Stimulated activated CD4-positive, alpha-beta T cell treated with anti-CD3 and anti-CD28 coated beads, TNF-alpha, amount 100 ng/mL, for 4 hours (primary cell): ENCODE data around the gene CEP162.
"Not testable (repeated sequence)": the region's sequence is repeated elsewhere in the genome, so short reads cannot be mapped to it uniquely, and the experiment has no call there.

Experiments used
- DNase-seq, 3 experiments: peaks; one replicate each; pipeline ENCODE4 v3.0.0-alpha.2; 2020; ENCODE audit warnings: low read depth in 3 of 3

Gene CEP162

DNA sequence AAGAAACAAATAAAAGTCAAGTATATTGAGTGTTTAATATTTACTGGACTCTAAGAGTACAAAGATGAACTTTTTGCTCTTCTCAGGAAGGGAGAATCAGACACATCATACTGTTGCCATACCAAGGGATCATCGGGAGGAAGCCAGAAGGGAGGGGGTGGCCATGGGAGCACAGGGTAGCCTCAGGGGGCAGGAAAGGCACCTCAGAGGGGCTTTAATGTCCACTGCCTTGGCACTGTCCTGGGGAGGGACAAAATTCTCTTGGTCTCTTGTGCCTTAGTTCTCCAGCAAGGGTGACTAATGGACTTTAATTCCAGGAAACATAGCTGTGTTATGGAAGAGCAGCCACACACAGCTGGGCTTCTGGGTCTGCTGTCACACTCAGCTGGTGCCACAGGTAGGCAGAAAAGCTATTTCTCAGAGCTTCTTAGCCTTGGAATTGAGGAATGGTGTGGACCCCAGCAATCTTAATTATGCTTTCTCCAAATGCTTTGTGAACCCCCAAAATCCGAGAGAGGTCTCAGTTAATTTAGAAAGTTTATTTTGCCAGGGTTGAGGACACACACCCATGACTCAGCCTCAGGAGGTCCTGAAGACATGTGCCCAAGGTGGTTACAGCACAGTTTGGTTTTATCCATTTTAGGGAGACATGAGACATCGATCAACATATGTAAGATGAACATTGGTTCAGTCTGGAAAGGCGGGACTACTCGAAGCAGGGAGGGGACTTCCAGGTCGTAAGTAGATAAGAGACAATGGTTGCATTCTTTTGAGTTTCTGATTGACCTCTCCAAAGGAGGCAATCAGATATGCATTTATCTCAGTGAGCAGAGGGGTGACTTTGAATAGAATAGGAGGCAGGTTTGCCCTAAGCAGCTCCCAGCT is 140.7 kb downstream of the CEP162 start:
- no peak for DNase-seq

DNA sequence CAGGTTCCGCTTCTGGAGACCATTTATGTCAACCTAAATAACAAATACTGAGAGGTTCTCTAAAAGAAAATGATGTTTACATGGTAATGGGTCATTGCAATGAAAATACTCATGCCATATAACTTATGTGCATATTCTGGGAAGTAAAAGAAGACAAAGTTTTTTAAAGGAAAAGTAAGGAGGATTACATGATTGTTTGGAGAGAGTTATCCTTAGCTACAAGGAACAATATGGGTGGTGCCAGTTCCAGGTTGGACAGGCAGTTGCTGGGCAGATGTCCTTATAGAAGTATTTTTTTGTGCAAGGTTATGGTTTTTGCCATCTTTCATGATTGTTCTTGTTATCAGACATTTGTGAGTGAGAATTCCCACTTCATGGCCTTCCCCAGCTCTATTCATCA is 141.4 kb downstream of the CEP162 start:
- no peak for DNase-seq

DNA sequence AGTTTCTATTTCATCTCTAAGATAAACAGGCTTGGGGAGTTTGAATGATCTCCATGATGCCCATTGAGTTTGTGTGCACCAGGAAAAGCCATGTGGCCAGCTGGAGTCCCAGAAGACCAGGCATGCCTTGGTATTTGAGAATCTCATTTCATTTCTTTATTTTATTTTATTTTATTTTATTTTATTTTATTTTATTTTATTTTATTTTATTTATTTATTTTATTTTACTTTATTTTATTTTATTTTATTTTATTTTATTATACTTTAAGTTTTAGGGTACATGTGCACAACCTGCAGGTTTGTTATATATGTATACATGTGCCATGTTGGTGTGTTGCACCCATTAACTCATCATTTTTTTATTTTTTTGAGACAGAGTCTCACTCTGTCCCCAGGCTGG is 142.7 kb downstream of the CEP162 start:
- not testable (repeated sequence) for DNase-seq

DNA sequence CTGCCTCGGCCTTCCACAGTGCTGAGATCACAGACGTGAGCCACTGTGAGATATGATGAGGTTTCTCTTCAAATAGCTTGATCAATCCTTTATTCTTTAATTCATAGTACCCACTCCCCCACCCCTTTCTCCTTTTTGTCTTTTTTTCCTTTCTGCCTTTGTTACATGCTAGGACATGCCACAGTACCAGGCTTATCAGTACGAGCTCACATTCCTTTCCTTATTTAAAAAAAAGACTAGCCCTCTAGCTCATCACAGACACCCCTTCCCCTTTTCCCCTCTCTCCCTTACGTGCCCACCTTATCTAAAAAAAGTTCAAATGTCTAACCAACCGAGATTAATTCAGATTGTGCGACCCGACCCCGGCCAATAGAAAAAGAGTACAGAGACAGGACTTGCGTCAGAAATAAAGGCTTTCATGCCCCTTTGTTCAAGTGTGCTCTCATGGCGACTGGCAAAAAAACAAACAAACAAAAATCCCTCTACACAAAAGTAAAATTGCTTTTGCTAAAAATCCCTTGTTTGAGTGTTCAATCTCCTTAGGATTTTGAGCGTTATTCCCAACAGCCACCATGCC is 144.7 kb downstream of the CEP162 start:
- DNase-seq = no peak

DNA sequence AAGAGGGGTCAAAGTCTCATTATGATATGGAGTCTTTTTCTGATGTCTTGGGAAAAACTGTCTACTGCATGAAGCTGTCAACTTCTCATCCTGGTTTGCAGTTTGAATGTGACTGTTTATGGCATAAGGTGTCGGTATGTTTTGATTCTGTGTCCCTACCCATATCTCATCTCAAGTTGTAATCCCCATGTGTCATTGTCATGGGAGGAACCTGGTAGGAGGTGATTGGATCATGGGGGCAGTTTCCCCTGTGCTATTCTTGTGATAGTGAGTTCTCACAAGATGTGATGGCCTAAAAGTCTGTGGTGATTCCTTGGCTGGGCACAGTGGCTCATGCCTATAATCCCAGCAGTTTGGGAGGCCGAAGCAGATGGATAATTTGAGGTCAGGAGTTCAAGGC is 146.2 kb downstream of the CEP162 start:
- no peak for DNase-seq

DNA sequence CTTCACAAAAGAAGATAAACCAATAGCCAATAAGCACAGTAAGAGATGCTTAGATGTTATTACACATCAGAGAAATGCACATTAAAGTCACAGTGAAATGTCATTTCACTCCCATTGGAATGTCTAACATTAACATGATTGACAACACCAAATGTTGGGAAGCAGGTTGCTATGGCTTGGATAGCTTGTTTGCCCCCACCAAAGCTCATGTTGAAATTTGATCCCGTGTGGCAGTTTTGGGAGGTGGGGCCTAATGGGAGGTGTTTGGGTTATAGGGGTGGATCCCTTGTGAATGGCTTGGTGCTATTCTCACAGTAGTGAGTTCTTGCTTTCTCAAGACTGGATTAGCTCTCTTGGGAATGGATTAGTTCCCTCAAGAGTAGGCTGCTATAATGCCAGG is 149.1 kb downstream of the CEP162 start:
- no peak for DNase-seq

DNA sequence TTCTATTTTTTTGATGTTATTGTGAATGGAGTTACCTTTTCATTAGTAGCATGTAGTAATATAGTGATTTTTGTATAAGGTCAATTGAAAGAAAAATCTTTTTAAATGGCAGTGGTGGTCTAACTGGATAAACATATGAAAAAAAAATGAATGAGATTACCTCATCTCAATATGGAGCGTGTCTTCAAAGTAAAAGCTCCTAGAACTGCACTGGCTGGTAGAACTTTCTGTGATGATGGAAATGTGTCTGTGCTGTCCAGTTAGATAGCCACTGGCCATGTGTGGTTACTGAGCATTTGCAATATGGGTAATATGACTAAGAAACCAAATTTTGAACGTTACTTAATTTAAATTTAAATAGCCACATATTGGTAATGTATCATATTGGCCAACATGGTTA is 149.8 kb downstream of the CEP162 start:
- no peak for DNase-seq

DNA sequence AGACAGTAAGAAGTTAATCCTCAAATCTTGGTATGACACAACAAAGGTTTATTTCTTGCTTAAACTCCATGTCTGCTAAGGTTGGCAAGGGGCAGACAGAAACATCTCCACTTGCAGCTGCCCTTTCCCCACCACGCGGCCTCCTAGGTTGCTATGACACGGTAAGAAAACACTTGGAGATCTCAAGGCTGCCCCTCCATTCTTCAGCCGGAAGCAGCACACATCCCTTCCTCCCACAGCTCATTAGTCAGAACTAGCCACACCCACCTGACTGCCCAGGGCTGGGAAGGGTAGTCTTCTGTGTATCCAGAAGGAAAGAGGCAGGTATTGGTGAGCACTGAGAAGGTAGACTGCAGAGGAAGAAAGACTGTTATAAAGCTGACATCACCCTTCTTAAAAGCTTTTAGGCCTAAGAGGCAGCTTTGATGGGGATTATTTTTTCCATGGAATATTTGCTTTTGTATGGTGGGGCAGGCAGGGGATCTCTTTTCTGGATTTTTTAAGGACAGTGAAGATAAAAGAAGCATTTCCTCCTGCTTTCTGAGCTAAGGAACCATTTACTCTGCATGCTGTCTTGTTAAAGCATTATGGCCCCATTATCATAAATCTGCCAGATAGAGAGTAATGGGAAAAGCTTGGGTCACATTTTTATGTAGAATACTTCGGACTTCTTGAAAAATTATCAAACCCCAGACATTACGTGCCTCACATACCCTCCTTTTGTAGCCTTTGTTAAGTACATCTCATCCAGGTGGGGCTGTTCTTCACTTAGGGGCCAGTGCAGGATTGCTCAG is 152.3 kb downstream of the CEP162 start:
- no peak for DNase-seq
